CD4-positive, alpha-beta T cell (primary cell): ENCODE data around the gene ZFP92. TPM values are rescaled to one million over a fixed set of nuclear protein-coding genes. Genes with fewer than 3 reads are reported as not detected.
A peak's percentile ranks its signal among the peaks of the same experiment; 100 is the strongest.

Source experiments
- ATAC-seq: fragments of 200-7000 bp; cut with Tn5 transposase; one replicate; pipeline ENCODE4 v1.10.0; 2022; ENCODE audit warnings: mild to moderate bottlenecking; ENCODE audit not compliant: poor library complexity
- CTCF ChIA-PET: fragments of 350-600 bp; sonication (Branson Sonifier 250); formaldehyde crosslinking; loops from one replicate; lab custom pipeline; 2021; ENCODE audit warnings: antibody characterized with exemption, inconsistent platforms; lab: Charles Lee
- POLR2A ChIA-PET: fragments of 350-600 bp; sonication (Branson Sonifier 250); formaldehyde crosslinking; loops from one replicate; lab custom pipeline; 2021; ENCODE audit warnings: antibody characterized with exemption, inconsistent platforms; lab: Charles Lee
- DNase-seq, 14 experiments: peaks; one replicate each; pipeline ENCODE4 v3.0.0-alpha.2; 2013 to 2020; ENCODE audit warnings: mixed read lengths in 2 of 14
- H3K27ac ChIP-seq, 2 donors: one replicate each; pipeline versions ENCODE4 v1.5.1 to v1.7.0; 2013; ENCODE audit warnings: low read length in 2 of 2, low read depth in 1 of 2, mild to moderate bottlenecking in 1 of 2
- H3K27me3 ChIP-seq, 2 experiments: 1 replicate in 1 of 2; 2 replicates in 1 of 2; pipeline versions ENCODE4 v1.6.1 to v1.7.0; 2013; ENCODE audit warnings: low read length in 2 of 2, control low read depth in 1 of 2, mild to moderate bottlenecking in 1 of 2, moderate library complexity in 1 of 2; ENCODE audit not compliant: insufficient read depth in 2 of 2, control insufficient read depth in 1 of 2
- H3K36me3 ChIP-seq: one replicate; pipeline ENCODE4 v1.6.1; 2013; ENCODE audit warnings: low read length, control low read depth; ENCODE audit not compliant: insufficient read depth
- H3K4me1 ChIP-seq: one replicate; pipeline ENCODE4 v1.6.1; 2013; ENCODE audit warnings: low read length, control low read depth; ENCODE audit not compliant: insufficient read depth
- H3K4me3 ChIP-seq: one replicate; pipeline ENCODE4 v1.5.1; 2013; ENCODE audit warnings: mild to moderate bottlenecking, low read length, moderate library complexity
- H3K9me3 ChIP-seq, 2 experiments: 1 replicate in 1 of 2; 2 replicates in 1 of 2; pipeline versions ENCODE4 v1.6.1 to v1.7.0; 2013; ENCODE audit warnings: low read length in 2 of 2, mild to moderate bottlenecking in 2 of 2, control low read depth in 1 of 2, moderate library complexity in 1 of 2; ENCODE audit not compliant: control insufficient read depth in 1 of 2, insufficient read depth in 1 of 2
- H3K27ac Mint-ChIP-seq: one replicate; pipeline ENCODE4 v1.8.0; 2020; ENCODE audit warnings: mixed read lengths
- H3K27me3 Mint-ChIP-seq: one replicate; pipeline ENCODE4 v1.8.0; 2021; ENCODE audit warnings: mixed read lengths
- H3K36me3 Mint-ChIP-seq: one replicate; pipeline ENCODE4 v1.8.0; 2021; ENCODE audit warnings: low read depth, mixed read lengths
- H3K4me1 Mint-ChIP-seq: one replicate; pipeline ENCODE4 v1.8.0; 2021; ENCODE audit warnings: low read depth, mixed read lengths
- H3K4me3 Mint-ChIP-seq: one replicate; pipeline ENCODE4 v1.8.0; 2020; ENCODE audit warnings: mild to moderate bottlenecking, mixed read lengths
- H3K9me3 Mint-ChIP-seq: one replicate; pipeline ENCODE4 v1.8.0; 2020; ENCODE audit warnings: mixed read lengths
- CTCF ChIP-seq: fragments of 200-600 bp; IDR thresholded peaks from one replicate; pipeline ENCODE4 v1.8.0; 2022; ENCODE audit warnings: antibody characterized with exemption, mild to moderate bottlenecking
- intact Hi-C, 2 experiments: fragments of 100-400 bp; cut with DNase I in 1 of 2; cut with micrococcal nuclease in 1 of 2; formaldehyde crosslinking; loops; one replicate each; pipeline versions ENCODE4 v1.15.1 to v1.9.0; 2023 to 2025; cut with DNase I, micrococcal nuclease
- polyA plus RNA-seq, 2 donors: library from polyadenylated mRNA; unstranded; fragments of 120-200 nt; gene quantifications; one replicate each; pipeline ENCODE4 v1.2.1, GENCODE V29; 2013
- total RNA-seq, 174 experiments: library from RNA in 2 of 174; stranded (reverse) in 2 of 174; gene quantifications; one replicate each; pipeline ENCODE4 v1.2.3 and lab custom pipeline; 2021 to 2026

ZFP92 gene
- total RNA-seq (under 1 TPM; 0.08 to 0.11 TPM), total RNA-seq (lab: John Stamatoyannopoulos, UW) (0.60 to 8.9 (median 3.1) reads per million in 172 experiments)
- 0.47 TPM for polyA plus RNA-seq (2013, experiment 1 of 2)
- 0.73 TPM for polyA plus RNA-seq (2013, experiment 2 of 2)

- peak within 1 kb of the TSS; percentile 45 for H3K4me3 ChIP-seq
- CTCF ChIA-PET: no interaction called here
- POLR2A ChIA-PET: no interaction called here
Measured at GRCh38 chrX:153411255-153411987, at the start of gene ZFP92. TSS of gene ZFP92 (plus strand) at chrX:153411472. CDS start at chrX:153418323, 6,851 bp downstream.

GRCh38 chrX:153361781-153362397, 49.4 kb upstream of the ZFP92 start:
- POLR2A ChIA-PET: no interaction called here
- no peak overlapping the region for H3K4me3 Mint-ChIP-seq
- DNase-seq (no peak), ATAC-seq (no peak)
- peaks cover 0 to 7% of the 10 kb centered on the region in 2 experiments for H3K9me3 ChIP-seq
- H3K27ac Mint-ChIP-seq: no peak overlapping the region
- H3K4me1 ChIP-seq: no peaks in the 10 kb centered on the region
- no peak for TF ChIP-seq CTCF
- H3K36me3 Mint-ChIP-seq: peaks cover 9% of the 10 kb centered on the region
- H3K9me3 Mint-ChIP-seq: no peaks in the 10 kb centered on the region
- no peaks in the 10 kb centered on the region for H3K27me3 Mint-ChIP-seq
- intact Hi-C loops: no loop called here
- CTCF ChIA-PET: no interaction called here
- H3K36me3 ChIP-seq: no peaks in the 10 kb centered on the region
- no peak overlapping the region for H3K4me3 ChIP-seq
- H3K27ac ChIP-seq: no peak overlapping the region
- H3K4me1 Mint-ChIP-seq: no peaks in the 10 kb centered on the region
- H3K27me3 ChIP-seq: no peaks in the 10 kb centered on the region

More at GRCh38 chrX:153411255-153411987, at the start of gene ZFP92:
- H3K27me3 Mint-ChIP-seq: peaks cover 6% of the 10 kb centered on the region
- H3K36me3 Mint-ChIP-seq: no peaks in the 10 kb centered on the region
- ATAC-seq (peak; percentile 67), DNase-seq (peak in 13 of 14 experiments; percentile 1 to 67 (median 21))
- peak within 1 kb of the TSS; percentile 65 for H3K4me3 Mint-ChIP-seq
- no peak within 1 kb of the TSS for H3K27ac Mint-ChIP-seq
- intact Hi-C loops: no loop called here
- H3K36me3 ChIP-seq: no peaks in the 10 kb centered on the region
- no peaks in the 10 kb centered on the region for H3K27me3 ChIP-seq
- no peak within 1 kb of the TSS for H3K27ac ChIP-seq
- H3K9me3 ChIP-seq: no peaks in the 10 kb centered on the region
- H3K4me1 ChIP-seq: peaks cover 15% of the 10 kb centered on the region
- H3K4me1 Mint-ChIP-seq: peaks cover 7% of the 10 kb centered on the region
- no peaks in the 10 kb centered on the region for H3K9me3 Mint-ChIP-seq
- no peak for TF ChIP-seq CTCF

GRCh38 chrX:153365670-153366069, 45.6 kb upstream of the ZFP92 start:
- H3K9me3 ChIP-seq: no peaks in the 10 kb centered on the region
- H3K27ac ChIP-seq: no peak overlapping the region
- no peak overlapping the region for H3K4me3 Mint-ChIP-seq
- no peaks in the 10 kb centered on the region for H3K4me1 ChIP-seq
- H3K9me3 Mint-ChIP-seq: no peaks in the 10 kb centered on the region
- no peak for DNase-seq
- no peaks in the 10 kb centered on the region for H3K36me3 ChIP-seq
- intact Hi-C loops: no loop called here
- ChIA-PET POLR2A (no interaction called here), CTCF (no interaction called here)
- peaks cover 4% of the 10 kb centered on the region for H3K36me3 Mint-ChIP-seq
- H3K27ac Mint-ChIP-seq: no peak overlapping the region
- H3K27me3 Mint-ChIP-seq: no peaks in the 10 kb centered on the region
- ATAC-seq: no peak
- H3K4me3 ChIP-seq: no peak overlapping the region
- no peak for TF ChIP-seq CTCF
- H3K4me1 Mint-ChIP-seq: no peaks in the 10 kb centered on the region
- no peaks in the 10 kb centered on the region for H3K27me3 ChIP-seq
